Adrenal gland (tissue), 12 donors: ENCODE data around the gene DPYD. TPM values are rescaled to one million over a fixed set of nuclear protein-coding genes. Genes with fewer than 3 reads are reported as not detected.

Source experiments
- DNase-seq, 7 donors: peaks; one replicate each; pipeline ENCODE4 v3.0.0-alpha.2; 2019 to 2020
- H3K27ac ChIP-seq, 5 donors: fragments of 200-600 bp; sonication (generic) in 4 of 5; 1 replicate in 3 of 5; 2 replicates in 2 of 5; pipeline versions ENCODE4 v1.5.1 to v1.8.0; 2016 to 2020; ENCODE audit warnings: mild to moderate bottlenecking in 1 of 5
- H3K27me3 ChIP-seq: fragments of 200-600 bp; 2 replicates; pipeline ENCODE4 v1.8.0; 2021
- H3K36me3 ChIP-seq, 2 donors: fragments of 200-600 bp; replicated peaks in 1 of 2; 1 replicate in 1 of 2; 2 replicates in 1 of 2; pipeline versions ENCODE4 v1.5.1 to v1.8.0; 2018 to 2022
- H3K4me1 ChIP-seq, 2 donors: fragments of 200-600 bp; replicated peaks in 1 of 2; 1 replicate in 1 of 2; 2 replicates in 1 of 2; pipeline versions ENCODE4 v1.5.1 to v1.8.0; 2018 to 2021
- H3K4me3 ChIP-seq, 4 donors: fragments of 200-600 bp; sonication (generic) in 3 of 4; one replicate each; pipeline ENCODE4 v1.5.1; 2016 to 2018
- H3K9me3 ChIP-seq, 3 donors: fragments of 200-600 bp; sonication (generic) in 1 of 3; replicated peaks in 1 of 3; 1 replicate in 2 of 3; 2 replicates in 1 of 3; pipeline versions ENCODE4 v1.5.1 to v1.8.0; 2016 to 2021
- POLR2A ChIP-seq, 2 donors: fragments of 450-650 bp; IDR thresholded peaks; one replicate each; pipeline ENCODE4 v1.6.1; 2017; ENCODE audit warnings: antibody characterized with exemption in 2 of 2, mild to moderate bottlenecking in 2 of 2, moderate library complexity in 1 of 2
- WGBS, 4 donors: extraction: QIAGEN DNeasy Blood & Tissue Kit in 2 of 4; methylation state at CpG; one replicate each; pipeline versions ENCODE4 v1.1.5 to v1.1.7; 2013 to 2017; 5-methylcytosine and 5-hydroxymethylcytosine counted together
- intact Hi-C, 2 donors: fragments of 100-400 bp; cut with DNase I; formaldehyde crosslinking; loops; one replicate each; pipeline versions ENCODE4 v1.14.1 to v1.15.0; 2022 to 2023
- polyA plus RNA-seq, 3 donors: library from polyadenylated mRNA; stranded (reverse); fragments of 200-250 nt in 2 of 3; fragments of 350-450 nt in 1 of 3; fragmentation: Illumina TruSeq in 1 of 3; extraction: RNeasy Lipid Tissue Mini Kit (QIAGEN cat#74804) in 1 of 3; gene quantifications; one replicate each; pipeline ENCODE4 v1.2.3, GENCODE V29; 2013 to 2014
- total RNA-seq, 9 donors: library from RNA; depleted of rRNA in 4 of 9; stranded (reverse); fragments of >200 nt in 4 of 9; fragments of 120-200 nt in 1 of 9; fragmentation: NEBNext Ultra II Directional in 1 of 9; extraction: Animal tissue kit (Norgen Biotek cat#: 25700) in 1 of 9; gene quantifications; one replicate each; pipeline versions ENCODE4 v1.1.0 to v1.2.4, GENCODE V29; 2013 to 2023
- TF ChIP-seq, protein P1 (sequence below), 6 experiments: fragments of 450-650 bp in 4 of 6; fragments of 200-600 bp in 2 of 6; sonication (generic) in 1 of 6; IDR thresholded peaks; 1 replicate in 5 of 6; 2 replicates in 1 of 6; pipeline versions ENCODE4 v1.5.1 to v1.8.0; 2016 to 2021; ENCODE audit warnings: antibody characterized with exemption in 6 of 6, mild to moderate bottlenecking in 2 of 6, moderate library complexity in 1 of 6
- donor health status: healthy with polysubstance abuse.
- donor health status: Bipolar disorder and iron deficiency.
- donor health status: DM: yes; HTN: yes; CAD: no.
- donor health status: DM: no; HTN: no; CAD: no.
- donor health status: DM: no; HTN: no; CAD: no.
- donor health status: DM: yes; HTN: yes; CAD: no.

Gene DPYD
- total and polyA plus RNA-seq, 12 donors: 6.6 to 73.1 (median 30.2) TPM

DNA sequence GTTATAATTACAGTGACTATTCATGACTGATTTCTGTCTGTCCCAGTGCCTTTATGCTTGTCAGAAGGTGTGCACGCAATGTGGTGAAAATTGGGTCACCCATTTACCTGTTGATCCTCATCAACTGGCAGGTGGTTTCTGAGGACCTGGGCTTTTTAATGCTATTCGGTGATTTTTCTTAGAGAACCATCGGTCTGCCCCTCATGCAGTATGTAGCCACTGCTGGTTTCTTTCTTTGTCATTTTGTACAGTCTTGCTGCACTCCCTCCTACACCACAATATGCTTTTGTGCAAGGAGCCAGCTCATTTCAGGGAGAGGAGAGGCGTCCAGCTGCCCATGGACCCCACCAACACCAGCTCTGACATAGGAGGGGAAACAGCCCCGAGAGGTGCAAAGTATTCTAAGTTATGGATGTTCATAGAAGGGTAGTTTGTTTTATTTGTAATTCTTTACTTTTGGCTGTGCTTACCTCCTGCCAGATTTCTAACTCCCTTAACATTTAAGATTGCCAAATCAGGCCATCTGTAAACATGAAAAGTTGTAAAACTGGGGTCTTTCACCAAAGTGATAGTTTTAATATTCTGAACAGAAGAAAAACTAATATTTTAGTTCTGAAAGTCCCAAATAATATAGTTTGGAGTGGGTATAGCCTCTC, 873.9 kb downstream of the DPYD start:
- Histone ChIP-seq H3K27me3 (no peaks in the 10 kb centered on the region), H3K36me3 (no peaks in the 10 kb centered on the region), H3K4me3 (no peak overlapping the region), H3K9me3 (no peaks in the 10 kb centered on the region), H3K27ac (no peak overlapping the region), H3K4me1 (no peaks in the 10 kb centered on the region)
- intact Hi-C loops: no loop called here
- no peak for DNase-seq
- 76 to 80% (median 79%) methylated on average over 5 of the region's 5 CpGs for WGBS, 4 donors
- TF ChIP-seq, protein P1, sequence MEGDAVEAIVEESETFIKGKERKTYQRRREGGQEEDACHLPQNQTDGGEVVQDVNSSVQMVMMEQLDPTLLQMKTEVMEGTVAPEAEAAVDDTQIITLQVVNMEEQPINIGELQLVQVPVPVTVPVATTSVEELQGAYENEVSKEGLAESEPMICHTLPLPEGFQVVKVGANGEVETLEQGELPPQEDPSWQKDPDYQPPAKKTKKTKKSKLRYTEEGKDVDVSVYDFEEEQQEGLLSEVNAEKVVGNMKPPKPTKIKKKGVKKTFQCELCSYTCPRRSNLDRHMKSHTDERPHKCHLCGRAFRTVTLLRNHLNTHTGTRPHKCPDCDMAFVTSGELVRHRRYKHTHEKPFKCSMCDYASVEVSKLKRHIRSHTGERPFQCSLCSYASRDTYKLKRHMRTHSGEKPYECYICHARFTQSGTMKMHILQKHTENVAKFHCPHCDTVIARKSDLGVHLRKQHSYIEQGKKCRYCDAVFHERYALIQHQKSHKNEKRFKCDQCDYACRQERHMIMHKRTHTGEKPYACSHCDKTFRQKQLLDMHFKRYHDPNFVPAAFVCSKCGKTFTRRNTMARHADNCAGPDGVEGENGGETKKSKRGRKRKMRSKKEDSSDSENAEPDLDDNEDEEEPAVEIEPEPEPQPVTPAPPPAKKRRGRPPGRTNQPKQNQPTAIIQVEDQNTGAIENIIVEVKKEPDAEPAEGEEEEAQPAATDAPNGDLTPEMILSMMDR (IDR thresholded peaks at IDR 0.05): no peak
- TF ChIP-seq POLR2A (IDR thresholded peaks at IDR 0.05): no peak

DNA sequence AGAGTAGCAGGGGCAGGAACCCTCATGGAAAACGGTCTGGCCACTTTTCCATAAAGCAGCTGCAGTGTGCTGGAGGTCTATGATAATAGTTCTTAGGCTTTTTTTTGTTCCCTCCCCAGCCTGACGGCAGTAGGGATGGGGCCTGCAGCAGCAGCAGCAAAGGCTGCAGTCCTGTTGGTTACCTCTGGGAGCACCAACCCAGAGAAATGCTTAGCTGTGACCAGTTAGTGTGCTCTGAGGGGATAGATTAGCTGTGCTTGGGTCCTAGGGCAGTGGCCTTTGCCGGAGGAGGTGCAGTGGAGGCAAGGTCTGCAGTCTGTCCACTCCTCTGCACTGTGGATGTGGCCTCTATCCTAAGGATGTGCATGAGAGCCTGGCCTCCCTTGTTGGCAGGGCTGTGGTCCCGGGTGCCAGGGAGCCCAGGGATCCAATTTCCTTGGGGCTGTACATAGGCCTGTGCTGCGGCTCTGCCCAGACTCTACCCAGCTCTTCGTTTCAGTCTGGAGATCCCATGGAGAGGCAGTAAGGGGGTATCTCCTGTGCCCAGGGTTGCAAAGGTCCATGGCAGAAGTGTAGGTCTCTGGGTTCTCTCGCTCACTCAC, 876.6 kb downstream of the DPYD start:
- WGBS, 4 donors: 69 to 86% (median 83%) methylated on average over 4 to 7 of the region's 7 CpGs
- Histone ChIP-seq H3K9me3 (no peaks in the 10 kb centered on the region), H3K27me3 (no peaks in the 10 kb centered on the region), H3K36me3 (no peaks in the 10 kb centered on the region), H3K4me1 (no peaks in the 10 kb centered on the region), H3K27ac (no peak overlapping the region), H3K4me3 (no peak overlapping the region)
- TF ChIP-seq, protein P1 (IDR thresholded peaks at IDR 0.05): no peak
- no peak for TF ChIP-seq POLR2A (IDR thresholded peaks at IDR 0.05)
- intact Hi-C loops: no loop called here
- DNase-seq: no peak

DNA sequence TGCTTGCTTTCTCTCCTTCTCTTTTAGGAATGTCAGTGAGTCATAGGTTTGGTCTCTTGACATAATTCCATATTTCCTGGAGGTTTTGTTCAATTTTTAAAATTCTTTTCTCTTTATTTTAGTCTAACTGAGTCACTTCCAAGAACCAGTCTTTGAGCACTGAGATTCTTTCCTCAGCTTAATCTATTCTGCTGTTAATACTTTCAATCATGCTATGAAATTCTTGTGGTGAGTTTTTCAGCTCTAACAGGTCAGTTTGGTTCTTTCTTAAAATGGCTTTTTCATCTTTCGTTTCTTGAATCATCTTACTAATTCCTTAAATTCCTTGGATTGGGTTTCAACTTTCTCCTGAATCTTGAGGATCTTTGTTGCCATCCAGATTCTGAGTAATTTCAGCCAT, 878.3 kb downstream of the DPYD start:
- TF ChIP-seq, protein P1 (IDR thresholded peaks at IDR 0.05): no peak
- no peak for TF ChIP-seq POLR2A (IDR thresholded peaks at IDR 0.05)
- H3K27ac ChIP-seq: no peak overlapping the region
- H3K4me1 ChIP-seq: no peaks in the 10 kb centered on the region
- no peaks in the 10 kb centered on the region for H3K9me3 ChIP-seq
- no peak overlapping the region for H3K4me3 ChIP-seq
- H3K27me3 ChIP-seq: no peaks in the 10 kb centered on the region
- intact Hi-C loops: no loop called here
- no peak for DNase-seq
- WGBS, 4 donors: 69 to 77% (median 73%) methylated on average over 1 of the region's 1 CpG
- no peaks in the 10 kb centered on the region for H3K36me3 ChIP-seq

DNA sequence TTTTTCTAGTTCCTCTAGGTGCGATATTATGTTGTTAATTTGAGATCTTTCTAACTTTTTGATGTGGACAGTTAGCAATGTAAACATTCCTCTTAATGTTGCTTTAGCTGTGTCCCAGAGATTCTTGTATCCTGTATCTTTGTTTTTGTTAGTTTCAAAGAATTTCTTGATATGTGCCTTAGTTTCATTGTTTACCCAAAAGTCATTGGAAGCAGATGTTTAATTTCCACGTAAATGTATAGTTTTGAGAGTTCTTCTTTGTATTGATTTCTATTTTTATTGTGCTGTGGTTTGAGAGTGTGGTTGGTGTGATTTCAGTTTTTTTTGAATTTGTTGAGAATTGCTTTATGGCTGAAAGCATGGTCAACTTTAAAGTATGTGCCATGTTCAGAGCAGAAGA, 879.8 kb downstream of the DPYD start:
- WGBS, 4 donors: 39 to 60% (median 45%) methylated on average over 2 of the region's 2 CpGs
- intact Hi-C loops: no loop called here
- no peak for TF ChIP-seq POLR2A (IDR thresholded peaks at IDR 0.05)
- TF ChIP-seq, protein P1 (IDR thresholded peaks at IDR 0.05): no peak

More for the DNA sequence above, 879.8 kb downstream of the DPYD start:
- no peaks in the 10 kb centered on the region for H3K9me3 ChIP-seq
- no peak for DNase-seq
- H3K4me1 ChIP-seq: no peaks in the 10 kb centered on the region
- H3K27ac ChIP-seq: no peak overlapping the region
- no peak overlapping the region for H3K4me3 ChIP-seq
- no peaks in the 10 kb centered on the region for H3K27me3 ChIP-seq
- no peaks in the 10 kb centered on the region for H3K36me3 ChIP-seq
